NB4 (cell line): ENCODE measurements around the gene SUPV3L1.

Source experiments
- DNase-seq: peaks from one replicate; pipeline ENCODE4 v3.0.0; 2010; ENCODE audit warnings: low read depth
- H3K4me3 ChIP-seq: one replicate; pipeline ENCODE4 v1.5.1; 2011; ENCODE audit warnings: mild to moderate bottlenecking, low read depth, low read length, moderate library complexity
- CTCF ChIP-seq: IDR thresholded peaks from one replicate; pipeline ENCODE4 v1.5.1; 2012; ENCODE audit warnings: low read depth, low read length
- MAX ChIP-seq: IDR thresholded peaks from 2 replicates; pipeline ENCODE4 v1.6.1; 2011; ENCODE audit warnings: low read depth, low read length
- MYC ChIP-seq: IDR thresholded peaks from 2 replicates; pipeline ENCODE4 v1.6.1; 2011; ENCODE audit warnings: low read depth, low read length
- POLR2A ChIP-seq: IDR thresholded peaks from 2 replicates; pipeline ENCODE4 v1.6.1; 2011; ENCODE audit warnings: mild to moderate bottlenecking; ENCODE audit not compliant: insufficient read length; ENCODE audit errors: extremely low read depth

The SUPV3L1 gene

GRCh38 chr10:69242040-69242851 lies 62.2 kb downstream of the SUPV3L1 start:
- H3K4me3 ChIP-seq, result no peak overlapping the region

GRCh38 chr10:69242852-69243212 lies 62.8 kb downstream of the SUPV3L1 start:
- DNase-seq, result peak; percentile 57
- no peak overlapping the region for H3K4me3 ChIP-seq
- TF ChIP-seq POLR2A (no peak), CTCF (no peak), MYC (no peak), MAX (0 out of 2 replicates have a peak, but pooled peaks have one; percentile 7)

More at GRCh38 chr10:69242040-69242851, 62.2 kb downstream of the SUPV3L1 start:
- DNase-seq, result no peak
- no peak for TF ChIP-seq MYC
- TF ChIP-seq MAX, result 0 out of 2 replicates have a peak, but pooled peaks have one; percentile 1
- no peak for TF ChIP-seq POLR2A

- TF ChIP-seq MAX (no peak), CTCF (no peak), MYC (no peak)
- no peak overlapping the region for H3K4me3 ChIP-seq
- DNase-seq, result no peak
Measured at GRCh38 chr10:69243817-69244216, 63.8 kb downstream of the SUPV3L1 start.

GRCh38 chr10:69246036-69246435 lies 66.0 kb downstream of the SUPV3L1 start:
- TF ChIP-seq CTCF (no peak), MAX (no peak)

GRCh38 chr10:69246581-69247312 lies 66.7 kb downstream of the SUPV3L1 start:
- H3K4me3 ChIP-seq, result no peak overlapping the region
- DNase-seq, result no peak
- no peak for TF ChIP-seq CTCF
- no peak for TF ChIP-seq MYC
- no peak for TF ChIP-seq POLR2A
- no peak for TF ChIP-seq MAX

More at GRCh38 chr10:69246036-69246435, 66.0 kb downstream of the SUPV3L1 start:
- no peak for DNase-seq
- no peak overlapping the region for H3K4me3 ChIP-seq

GRCh38 chr10:69247313-69247710 lies 67.3 kb downstream of the SUPV3L1 start:
- no peak overlapping the region for H3K4me3 ChIP-seq
- DNase-seq, result no peak
- no peak for TF ChIP-seq MAX
- no peak for TF ChIP-seq MYC
- TF ChIP-seq POLR2A, result no peak
- TF ChIP-seq CTCF, result no peak
